ENCODE measurements around the gene POFUT1. TPM values are rescaled to one million over a fixed set of nuclear protein-coding genes. Genes with fewer than 3 reads are reported as not detected.

The POFUT1 gene
- total and polyA plus RNA-seq, 11 donors, result 12.0 to 48.5 (median 27.3) TPM

DNA sequence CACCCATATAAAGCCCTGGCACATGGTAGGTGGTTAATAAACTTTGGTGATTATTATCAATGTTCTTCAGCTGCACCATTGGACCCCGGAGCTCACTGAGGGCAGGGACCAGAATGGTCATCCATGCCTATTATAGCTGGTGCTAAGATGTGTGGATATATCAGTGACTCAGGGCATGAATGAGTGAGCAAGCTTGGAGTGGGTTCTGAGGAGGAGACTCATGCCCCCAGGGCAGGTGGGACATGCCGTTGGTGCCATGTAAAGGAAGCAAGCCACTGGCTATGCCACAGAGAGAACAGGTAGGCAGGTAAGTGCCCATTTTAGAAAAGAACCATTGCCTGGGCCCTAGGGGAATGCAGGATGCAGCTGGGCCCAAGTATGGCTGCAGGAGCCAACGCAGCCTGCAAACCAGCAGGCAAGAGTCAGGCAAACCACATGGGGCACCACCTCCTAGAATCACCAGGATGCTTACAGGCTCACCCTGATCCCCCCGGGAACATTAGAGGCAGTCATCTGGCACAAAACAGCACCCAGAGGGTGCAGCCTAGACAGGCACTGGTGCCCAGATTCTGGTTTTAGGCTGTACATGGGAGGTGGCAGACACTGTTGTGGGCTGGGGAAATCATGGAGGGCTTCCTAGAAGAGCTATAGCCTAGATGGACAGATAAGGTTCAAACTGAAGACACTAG, 23.6 kb upstream of the POFUT1 start:
- WGBS, 4 donors, result 88 to 96% (median 92%) methylated on average over 3 to 4 of the region's 4 CpGs
- intact Hi-C loops (cut with DNase I), result no loop called here
- no peak for DNase-seq

DNA sequence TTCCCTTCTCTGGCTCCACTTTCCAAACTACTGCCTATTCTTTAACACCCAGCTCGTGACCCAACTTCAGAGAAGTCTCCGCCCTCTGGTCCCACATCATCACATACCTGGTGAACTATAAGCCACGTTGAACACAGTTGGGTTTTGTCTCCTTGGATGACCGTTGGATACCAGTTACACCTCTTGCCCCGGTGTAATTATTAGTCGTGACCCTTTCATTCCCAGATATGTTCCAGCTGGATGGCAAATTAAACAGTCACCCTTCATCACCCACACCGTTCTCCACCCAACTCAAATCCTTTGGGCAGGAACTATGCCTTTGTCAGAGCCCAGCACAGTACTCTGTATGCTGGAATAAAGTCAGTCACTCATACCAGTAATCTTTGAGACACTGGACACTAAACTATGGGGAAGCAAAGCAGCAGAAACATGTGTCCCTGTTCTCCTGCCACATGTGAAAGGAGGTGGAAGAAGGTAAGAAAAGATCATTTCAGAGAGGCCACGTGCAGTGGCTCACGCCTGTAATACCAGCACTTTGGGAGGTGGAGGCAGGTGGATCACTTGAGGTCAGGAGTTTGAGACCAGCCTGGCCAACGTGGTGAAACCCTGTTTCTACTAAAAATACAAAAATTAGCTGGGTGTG, 22.6 kb upstream of the POFUT1 start:
- ATAC-seq (no peak), DNase-seq (no peak)
- WGBS, 4 donors, result 78 to 87% (median 79%) methylated on average over 10 of the region's 10 CpGs
- no peak for TF ChIP-seq POLR2A (IDR thresholded peaks at IDR 0.05)
- TF ChIP-seq, protein P1, sequence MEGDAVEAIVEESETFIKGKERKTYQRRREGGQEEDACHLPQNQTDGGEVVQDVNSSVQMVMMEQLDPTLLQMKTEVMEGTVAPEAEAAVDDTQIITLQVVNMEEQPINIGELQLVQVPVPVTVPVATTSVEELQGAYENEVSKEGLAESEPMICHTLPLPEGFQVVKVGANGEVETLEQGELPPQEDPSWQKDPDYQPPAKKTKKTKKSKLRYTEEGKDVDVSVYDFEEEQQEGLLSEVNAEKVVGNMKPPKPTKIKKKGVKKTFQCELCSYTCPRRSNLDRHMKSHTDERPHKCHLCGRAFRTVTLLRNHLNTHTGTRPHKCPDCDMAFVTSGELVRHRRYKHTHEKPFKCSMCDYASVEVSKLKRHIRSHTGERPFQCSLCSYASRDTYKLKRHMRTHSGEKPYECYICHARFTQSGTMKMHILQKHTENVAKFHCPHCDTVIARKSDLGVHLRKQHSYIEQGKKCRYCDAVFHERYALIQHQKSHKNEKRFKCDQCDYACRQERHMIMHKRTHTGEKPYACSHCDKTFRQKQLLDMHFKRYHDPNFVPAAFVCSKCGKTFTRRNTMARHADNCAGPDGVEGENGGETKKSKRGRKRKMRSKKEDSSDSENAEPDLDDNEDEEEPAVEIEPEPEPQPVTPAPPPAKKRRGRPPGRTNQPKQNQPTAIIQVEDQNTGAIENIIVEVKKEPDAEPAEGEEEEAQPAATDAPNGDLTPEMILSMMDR (IDR thresholded peaks at IDR 0.05), result no peak
- no peak overlapping the region for H3K4me3 ChIP-seq
- peaks cover 0 to 19% (median 13%) of the 10 kb centered on the region in 12 donors for H3K4me1 ChIP-seq
- no peaks in the 10 kb centered on the region for H3K9me3 ChIP-seq
- H3K27me3 ChIP-seq, result no peaks in the 10 kb centered on the region
- no peak overlapping the region for H3K27ac ChIP-seq
- peaks cover 0 to 3% (median 0%) of the 10 kb centered on the region in 9 donors for H3K36me3 ChIP-seq
- intact Hi-C loops (cut with DNase I), result no loop called here

More for the DNA sequence above, 23.6 kb upstream of the POFUT1 start:
- H3K4me1 ChIP-seq, result peaks cover 0 to 12% (median 6%) of the 10 kb centered on the region in 12 donors
- H3K27me3 ChIP-seq, result no peaks in the 10 kb centered on the region
- TF ChIP-seq, protein P1 (IDR thresholded peaks at IDR 0.05), result no peak
- no peak for TF ChIP-seq POLR2A (IDR thresholded peaks at IDR 0.05)
- H3K4me3 ChIP-seq, result no peak overlapping the region
- no peaks in the 10 kb centered on the region for H3K9me3 ChIP-seq
- H3K36me3 ChIP-seq, result peaks cover 0 to 3% (median 0%) of the 10 kb centered on the region in 9 donors
- ATAC-seq, result no peak
- no peak overlapping the region for H3K27ac ChIP-seq

DNA sequence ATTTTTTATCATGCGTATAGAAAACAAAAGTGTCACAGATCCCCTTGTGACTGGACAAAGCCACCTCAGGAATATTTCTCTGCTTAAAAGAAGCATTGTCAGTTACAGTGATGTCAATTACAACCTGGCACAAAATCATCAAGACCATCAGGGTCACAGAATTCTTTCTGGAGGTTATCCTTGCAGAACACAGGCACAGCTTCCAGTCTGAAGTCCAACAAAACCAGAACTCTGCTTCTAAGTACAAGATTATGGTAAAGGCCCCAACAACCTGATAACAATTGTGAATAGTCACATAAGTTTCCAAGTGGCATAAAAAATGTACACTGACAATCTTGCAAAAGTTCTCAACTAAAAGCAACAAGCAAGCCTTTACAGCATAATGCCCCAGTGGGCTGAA, 21.2 kb upstream of the POFUT1 start:
- TF ChIP-seq POLR2A (IDR thresholded peaks at IDR 0.05), result no peak
- TF ChIP-seq, protein P1 (IDR thresholded peaks at IDR 0.05), result no peak
- Histone ChIP-seq H3K36me3 (peaks cover 0 to 3% (median 0%) of the 10 kb centered on the region in 9 donors), H3K27me3 (no peaks in the 10 kb centered on the region), H3K9me3 (no peaks in the 10 kb centered on the region), H3K27ac (no peak overlapping the region), H3K4me3 (no peak overlapping the region), H3K4me1 (peaks cover 0 to 27% (median 19%) of the 10 kb centered on the region in 12 donors)
- ATAC-seq (no peak), DNase-seq (no peak)
- intact Hi-C loops (cut with DNase I), result no loop called here
- 89 to 100% (median 92%) methylated on average over 1 of the region's 1 CpG for WGBS, 4 donors

DNA sequence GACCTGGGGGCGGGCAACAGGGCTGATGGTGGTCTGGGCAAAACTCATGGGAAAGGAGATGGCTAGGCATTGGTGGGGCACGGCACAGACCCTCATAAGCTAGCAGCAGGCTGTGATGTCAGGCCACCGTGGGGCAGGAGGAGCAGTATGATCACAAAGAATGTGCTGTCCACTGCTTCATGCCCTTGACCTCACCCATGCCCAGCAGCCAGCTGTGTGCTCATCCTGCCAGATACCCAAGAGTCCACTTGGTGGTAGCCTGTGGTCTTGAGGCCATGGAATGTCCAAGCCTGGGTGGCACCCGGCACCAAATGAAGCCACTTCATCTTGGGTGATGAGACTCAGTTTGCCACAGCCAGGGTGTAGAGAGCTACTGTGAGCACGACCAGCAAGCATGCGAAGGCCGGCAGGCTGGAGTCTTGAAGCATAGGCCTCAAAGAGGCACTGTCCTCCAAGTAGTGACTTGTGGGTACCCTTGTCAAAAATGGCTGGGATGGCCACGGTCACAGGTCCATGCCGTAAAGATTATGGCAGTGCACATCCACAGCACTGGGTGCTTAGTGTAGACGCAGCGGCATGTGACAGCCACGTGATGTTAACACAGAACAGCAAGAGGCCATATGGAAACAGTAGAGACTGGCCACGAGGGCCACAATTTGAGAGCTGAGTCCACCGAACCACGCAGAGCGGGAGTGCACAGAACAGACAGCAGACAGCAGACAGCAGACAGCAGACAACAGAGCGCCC, 19.1 kb upstream of the POFUT1 start:
- 95 to 98% (median 96%) methylated on average over 16 to 17 of the region's 17 CpGs for WGBS, 4 donors
- Histone ChIP-seq H3K27me3 (no peaks in the 10 kb centered on the region), H3K36me3 (peaks cover 0 to 3% (median 0%) of the 10 kb centered on the region in 9 donors), H3K27ac (no peak overlapping the region), H3K4me3 (peak overlapping the region in 4 of 12 donors; percentile 73 to 86 (median 76)), H3K4me1 (peaks cover 0 to 47% (median 30%) of the 10 kb centered on the region in 12 donors), H3K9me3 (no peaks in the 10 kb centered on the region)
- TF ChIP-seq POLR2A (IDR thresholded peaks at IDR 0.05), result no peak
- TF ChIP-seq, protein P1 (IDR thresholded peaks at IDR 0.05), result no peak
- intact Hi-C loops (cut with DNase I), result no loop called here
- ATAC-seq, result no peak
- DNase-seq, result no peak

All from heart left ventricle (tissue), 16 donors.